SK-N-MC (cell line): Measurements from ENCODE around the gene CCDC81.
"Not testable (repeated sequence)": the region's sequence is repeated elsewhere in the genome, so short reads cannot be mapped to it uniquely, and the experiment has no call there.

Experiments
- DNase-seq: peaks from one replicate; pipeline ENCODE4 v3.0.0-alpha.2; 2011; ENCODE audit warnings: low read depth, low spot score
- H3K27ac ChIP-seq: fragments of 200-600 bp; sonication (generic); 2 replicates; pipeline ENCODE4 v1.5.1; 2016; ENCODE audit warnings: mixed run types
- H3K36me3 ChIP-seq: fragments of 200-600 bp; sonication (generic); 2 replicates; pipeline ENCODE4 v1.6.1; 2017; ENCODE audit warnings: antibody characterized with exemption, low read length, mixed read lengths; ENCODE audit not compliant: insufficient read depth
- H3K4me3 ChIP-seq: fragments of 200-600 bp; sonication (generic); 2 replicates; pipeline ENCODE4 v1.5.1; 2016
- H3K9ac ChIP-seq: fragments of 200-600 bp; sonication (generic); 2 replicates; pipeline ENCODE4 v1.8.0; 2017; ENCODE audit warnings: mixed run types, mixed read lengths; ENCODE audit not compliant: insufficient read length
- H3K9me3 ChIP-seq: fragments of 200-600 bp; sonication (generic); 2 replicates; pipeline ENCODE4 v1.6.1; 2017; ENCODE audit warnings: low read depth, mild to moderate bottlenecking, antibody characterized with exemption, low read length, moderate library complexity, mixed read lengths
- EZH2 ChIP-seq: fragments of 200-600 bp; sonication (generic); IDR thresholded peaks from one replicate; pipeline ENCODE4 v1.6.1; 2017; ENCODE audit warnings: antibody characterized with exemption
- FOXP2 ChIP-seq: optimal IDR thresholded peaks from 2 replicates; pipeline ENCODE3; 2011; ENCODE audit warnings: mild to moderate bottlenecking, moderate library complexity; ENCODE audit not compliant: insufficient read depth; ENCODE audit errors: extremely low read length, control extremely low read depth
- POLR2AphosphoS5 ChIP-seq: IDR thresholded peaks from 2 replicates; pipeline ENCODE4 v1.6.1; 2012; ENCODE audit warnings: mild to moderate bottlenecking, low read depth, low read length, borderline replicate concordance

The CCDC81 gene

DNA sequence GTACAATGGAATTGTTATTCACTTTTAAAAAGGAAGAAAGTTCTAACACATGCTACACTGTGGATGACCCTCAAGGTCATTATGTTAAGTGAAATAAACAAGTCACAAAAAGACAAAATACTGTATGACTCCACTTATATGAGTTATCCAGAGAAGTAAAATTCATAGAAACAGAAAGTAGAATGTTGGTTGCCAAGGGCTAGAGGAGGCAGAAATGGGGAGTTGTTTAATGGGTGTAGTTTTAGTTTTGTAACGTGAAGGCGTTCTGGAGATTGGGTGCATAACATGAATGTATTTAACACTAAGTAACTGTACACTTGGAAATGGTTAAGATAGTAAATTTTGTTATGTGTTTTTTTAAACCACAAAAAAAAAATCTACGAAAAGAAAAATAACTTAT is 43.8 kb downstream of the CCDC81 start:
- Histone ChIP-seq H3K36me3 (no peaks in the 10 kb centered on the region), H3K27ac (no peak overlapping the region), H3K4me3 (no peak overlapping the region), H3K9ac (no peak overlapping the region), H3K9me3 (no peaks in the 10 kb centered on the region)
- TF ChIP-seq FOXP2 (no peak), POLR2AphosphoS5 (no peak), EZH2 (no peak)
- no peak for DNase-seq

- Histone ChIP-seq H3K4me3 (no peak overlapping the region), H3K9me3 (no peaks in the 10 kb centered on the region), H3K27ac (no peak overlapping the region), H3K9ac (no peak overlapping the region), H3K36me3 (no peaks in the 10 kb centered on the region)
- TF ChIP-seq EZH2 (no peak), POLR2AphosphoS5 (no peak), FOXP2 (no peak)
- no peak for DNase-seq
Observed at GRCh38 chr11:86418917-86419316, 44.2 kb downstream of the CCDC81 start.

DNA sequence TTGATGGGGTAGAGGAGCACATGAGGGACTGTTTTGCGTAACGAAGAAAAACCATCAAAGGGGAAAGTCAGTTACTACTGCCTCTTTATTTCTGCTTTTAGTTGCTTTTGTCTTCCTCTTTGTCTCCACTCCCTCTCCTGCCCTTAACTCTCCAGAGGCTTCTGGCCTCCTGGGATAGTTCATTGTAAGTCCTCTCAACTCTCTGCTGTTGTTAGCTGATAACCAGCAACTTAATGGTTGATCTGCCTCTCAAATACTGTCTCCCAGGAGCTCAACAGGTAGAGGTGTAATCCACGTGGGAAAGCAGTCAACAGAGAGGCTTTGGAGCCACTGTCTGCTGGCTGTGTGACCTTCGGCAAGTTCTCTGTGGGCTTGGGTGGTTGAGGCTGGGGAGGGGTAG is 47.3 kb downstream of the CCDC81 start:
- no peak for DNase-seq
- H3K27ac ChIP-seq = no peak overlapping the region
- no peaks in the 10 kb centered on the region for H3K36me3 ChIP-seq
- no peak overlapping the region for H3K4me3 ChIP-seq
- H3K9me3 ChIP-seq = 0 out of 2 replicates have a peak, but pooled peaks cover 3% of the 10 kb centered on the region
- H3K9ac ChIP-seq = no peak overlapping the region
- TF ChIP-seq FOXP2 (no peak), EZH2 (no peak), POLR2AphosphoS5 (no peak)

DNA sequence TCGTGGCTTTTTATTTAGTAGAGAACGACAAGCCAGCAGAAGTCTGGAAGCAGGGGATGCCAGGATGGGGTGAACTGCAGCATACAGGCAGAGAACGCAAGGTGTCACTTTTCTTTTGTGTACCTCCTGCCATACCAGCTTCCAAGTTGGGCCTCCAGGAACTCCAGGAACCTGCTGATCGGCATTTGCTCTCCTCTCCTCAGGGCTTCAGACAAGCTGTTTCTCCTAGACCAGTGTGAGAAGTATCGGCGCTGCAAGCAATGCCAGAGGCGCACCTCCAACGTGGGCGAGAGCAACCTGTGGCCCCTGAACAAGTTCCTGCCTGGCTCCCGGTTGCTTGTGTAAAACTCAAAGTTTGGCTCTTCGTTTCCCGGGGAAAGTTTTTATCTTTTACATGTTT is 47.7 kb downstream of the CCDC81 start:
- Histone ChIP-seq H3K4me3 (no peak overlapping the region), H3K9me3 (0 out of 2 replicates have a peak, but pooled peaks cover 3% of the 10 kb centered on the region), H3K9ac (no peak overlapping the region), H3K36me3 (no peaks in the 10 kb centered on the region), H3K27ac (no peak overlapping the region)
- TF ChIP-seq POLR2AphosphoS5 (no peak), FOXP2 (no peak), EZH2 (no peak)
- DNase-seq = no peak

GRCh38 chr11:86423488-86423887 is 48.8 kb downstream of the CCDC81 start:
- H3K4me3 ChIP-seq, H3K9ac ChIP-seq, H3K36me3 ChIP-seq, H3K27ac ChIP-seq, DNase-seq, H3K9me3 ChIP-seq: not testable (repeated sequence)

DNA sequence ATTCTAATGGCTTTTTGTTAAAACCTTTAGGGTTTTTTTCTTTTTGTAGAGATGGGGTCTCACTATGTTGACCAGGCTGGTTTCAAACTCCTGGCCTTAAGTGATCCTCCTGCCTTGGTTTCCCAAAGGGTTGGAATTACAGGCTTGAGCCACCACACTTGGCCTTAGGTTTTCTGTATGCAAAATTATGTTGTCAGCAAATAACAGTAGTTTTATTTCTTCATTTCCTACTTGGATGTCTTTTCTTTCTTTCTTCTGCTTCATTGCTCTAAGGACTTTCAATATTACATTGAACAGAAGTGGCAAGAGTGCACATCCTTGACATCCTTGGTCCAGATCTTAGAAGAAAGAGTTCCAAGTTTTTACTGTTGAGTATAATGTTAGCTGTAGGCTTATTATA is 52.8 kb downstream of the CCDC81 start:
- H3K36me3 ChIP-seq = no peaks in the 10 kb centered on the region
- DNase-seq = no peak
- H3K27ac ChIP-seq = no peak overlapping the region
- H3K9ac ChIP-seq = no peak overlapping the region
- no peak for TF ChIP-seq FOXP2
- TF ChIP-seq EZH2 = no peak
- TF ChIP-seq POLR2AphosphoS5 = no peak
- H3K4me3 ChIP-seq = no peak overlapping the region
- H3K9me3 ChIP-seq = 0 out of 2 replicates have a peak, but pooled peaks cover 3% of the 10 kb centered on the region

GRCh38 chr11:86431258-86431657 is 56.6 kb downstream of the CCDC81 start:
- TF ChIP-seq FOXP2 (no peak), EZH2 (no peak), POLR2AphosphoS5 (no peak)
- Histone ChIP-seq H3K4me3 (no peak overlapping the region), H3K9ac (no peak overlapping the region), H3K27ac (no peak overlapping the region), H3K9me3 (no peaks in the 10 kb centered on the region), H3K36me3 (no peaks in the 10 kb centered on the region)
- DNase-seq = no peak

DNA sequence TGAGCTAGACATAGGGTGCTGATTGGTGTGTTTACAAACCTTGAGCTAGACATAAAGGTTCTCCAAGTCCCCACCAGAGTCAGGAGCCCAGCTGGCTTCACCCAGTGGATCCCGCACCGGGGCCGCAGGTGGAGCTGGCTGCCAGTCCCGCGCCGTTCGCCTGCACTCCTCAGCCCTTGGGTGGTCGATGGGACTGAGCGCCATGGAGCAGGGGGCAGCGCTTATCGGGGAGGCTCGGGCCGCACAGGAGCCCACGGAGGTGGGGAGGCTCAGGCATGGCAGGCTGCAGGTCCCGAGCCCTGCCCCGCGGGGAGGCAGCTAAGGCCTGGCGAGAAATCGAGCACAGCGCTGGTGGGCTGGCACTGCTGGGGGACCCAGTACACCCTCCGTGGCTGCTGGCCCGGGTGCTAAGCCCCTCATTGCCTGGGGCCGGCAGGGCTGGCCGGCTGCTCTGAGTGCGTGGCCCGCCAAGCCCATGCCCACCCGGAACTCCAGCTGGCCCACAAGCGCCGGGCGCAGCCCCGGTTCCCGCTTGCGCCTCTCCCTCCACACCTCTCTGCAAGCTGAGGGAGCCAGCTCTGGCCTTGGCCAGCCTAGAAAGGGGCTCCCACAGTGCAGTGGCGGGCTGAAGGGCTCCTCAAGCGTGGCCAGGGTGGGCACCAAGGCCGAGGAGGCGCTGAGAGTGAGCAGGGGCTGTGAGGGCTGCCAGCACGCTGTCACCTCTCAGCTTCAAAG is 58.8 kb downstream of the CCDC81 start:
- DNase-seq, H3K36me3 ChIP-seq, H3K9ac ChIP-seq, H3K27ac ChIP-seq, H3K4me3 ChIP-seq, H3K9me3 ChIP-seq: not testable (repeated sequence)

DNA sequence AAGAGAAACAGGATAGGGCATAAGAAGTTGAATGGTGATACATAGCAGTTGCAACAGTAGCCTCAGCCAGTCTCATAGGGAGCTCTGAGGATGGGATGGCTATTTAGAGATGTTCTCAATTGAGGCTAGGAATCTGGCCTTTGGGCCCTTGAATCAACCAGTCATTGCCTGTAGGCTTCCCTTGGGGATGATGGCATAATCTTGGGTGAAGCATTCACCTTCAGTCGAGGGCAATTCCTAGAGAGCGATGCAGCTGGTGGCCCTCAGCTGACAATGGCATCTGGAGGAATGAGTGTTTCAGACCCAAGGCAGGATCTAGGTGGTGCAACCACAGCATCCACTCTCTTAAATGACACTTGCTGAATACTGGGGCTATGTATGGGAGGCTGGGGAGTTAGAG is 61.0 kb downstream of the CCDC81 start:
- no peaks in the 10 kb centered on the region for H3K36me3 ChIP-seq
- H3K4me3 ChIP-seq = no peak overlapping the region
- no peaks in the 10 kb centered on the region for H3K9me3 ChIP-seq
- DNase-seq = no peak
- no peak overlapping the region for H3K9ac ChIP-seq
- TF ChIP-seq FOXP2 (no peak), POLR2AphosphoS5 (no peak), EZH2 (no peak)
- H3K27ac ChIP-seq = no peak overlapping the region
